Measurements from ENCODE around the gene CAV2.

DNA sequence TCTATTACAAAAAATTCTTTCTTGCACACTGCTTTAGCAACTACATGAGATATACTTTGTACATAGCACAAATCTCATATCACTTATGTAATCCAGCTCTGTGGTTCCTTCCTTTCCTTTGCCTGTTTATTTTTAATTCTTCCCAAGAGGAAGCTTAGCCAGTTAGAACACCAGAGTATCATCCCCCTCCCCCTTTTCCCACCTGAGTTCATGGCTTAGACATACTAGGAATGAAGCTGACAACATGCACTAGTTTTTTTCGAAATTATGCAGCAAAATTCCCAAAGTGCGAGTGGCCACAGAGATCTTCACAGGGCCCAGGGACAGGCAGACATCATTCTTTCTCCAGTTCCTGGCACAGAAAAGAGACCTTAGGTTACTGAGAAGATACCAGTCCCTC is 43.1 kb downstream of the CAV2 start:
- TF ChIP-seq POLR2AphosphoS5 (IDR thresholded peaks at IDR 0.05; ENCODE audit: low read depth, low read length): no peak
- TF ChIP-seq TAF1 (IDR thresholded peaks at IDR 0.05; ENCODE audit: borderline replicate concordance, insufficient read depth, low read length): no peak
- TF ChIP-seq, protein P1, sequence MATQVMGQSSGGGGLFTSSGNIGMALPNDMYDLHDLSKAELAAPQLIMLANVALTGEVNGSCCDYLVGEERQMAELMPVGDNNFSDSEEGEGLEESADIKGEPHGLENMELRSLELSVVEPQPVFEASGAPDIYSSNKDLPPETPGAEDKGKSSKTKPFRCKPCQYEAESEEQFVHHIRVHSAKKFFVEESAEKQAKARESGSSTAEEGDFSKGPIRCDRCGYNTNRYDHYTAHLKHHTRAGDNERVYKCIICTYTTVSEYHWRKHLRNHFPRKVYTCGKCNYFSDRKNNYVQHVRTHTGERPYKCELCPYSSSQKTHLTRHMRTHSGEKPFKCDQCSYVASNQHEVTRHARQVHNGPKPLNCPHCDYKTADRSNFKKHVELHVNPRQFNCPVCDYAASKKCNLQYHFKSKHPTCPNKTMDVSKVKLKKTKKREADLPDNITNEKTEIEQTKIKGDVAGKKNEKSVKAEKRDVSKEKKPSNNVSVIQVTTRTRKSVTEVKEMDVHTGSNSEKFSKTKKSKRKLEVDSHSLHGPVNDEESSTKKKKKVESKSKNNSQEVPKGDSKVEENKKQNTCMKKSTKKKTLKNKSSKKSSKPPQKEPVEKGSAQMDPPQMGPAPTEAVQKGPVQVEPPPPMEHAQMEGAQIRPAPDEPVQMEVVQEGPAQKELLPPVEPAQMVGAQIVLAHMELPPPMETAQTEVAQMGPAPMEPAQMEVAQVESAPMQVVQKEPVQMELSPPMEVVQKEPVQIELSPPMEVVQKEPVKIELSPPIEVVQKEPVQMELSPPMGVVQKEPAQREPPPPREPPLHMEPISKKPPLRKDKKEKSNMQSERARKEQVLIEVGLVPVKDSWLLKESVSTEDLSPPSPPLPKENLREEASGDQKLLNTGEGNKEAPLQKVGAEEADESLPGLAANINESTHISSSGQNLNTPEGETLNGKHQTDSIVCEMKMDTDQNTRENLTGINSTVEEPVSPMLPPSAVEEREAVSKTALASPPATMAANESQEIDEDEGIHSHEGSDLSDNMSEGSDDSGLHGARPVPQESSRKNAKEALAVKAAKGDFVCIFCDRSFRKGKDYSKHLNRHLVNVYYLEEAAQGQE (IDR thresholded peaks at IDR 0.05; ENCODE audit: insufficient read depth in 1 of 2, low read depth in 2 of 2, low read length in 2 of 2): no peak

All from PFSK-1 (cell line).